K562 (cell line): ENCODE measurements around the gene CAMK1D. TPM values are rescaled to one million over a fixed set of nuclear protein-coding genes. Genes with fewer than 3 reads are reported as not detected.

Source experiments
- ATAC-seq: fragments of 200-7000 bp; cut with Tn5 transposase; 3 replicates; pipeline ENCODE4 v1.9.1; 2020; ENCODE audit warnings: moderate library complexity
- BruUV-seq: library from RNA; stranded (reverse); fragments of 400-500 nt; replicated peaks from 2 replicates; lab custom pipeline; 2021; lab: Mats Ljungman, UMichigan
- CTCF ChIA-PET: fragments of 300-600 bp; formaldehyde crosslinking; extraction: SDS; loops from one replicate; lab custom pipeline; 2021; ENCODE audit warnings: low intra/inter-chr PET ratio; lab: Yijun Ruan, JAX
- POLR2A ChIA-PET: fragments of 300-600, 350-650 bp; sonication (Branson Sonifier 250); formaldehyde crosslinking; extraction: SDS; loops from one replicate; lab custom pipeline; 2021; ENCODE audit warnings: antibody characterized with exemption, inconsistent platforms; lab: Yijun Ruan, JAX
- DNase-seq, 4 experiments: peaks; one replicate each; pipeline versions ENCODE4 v3.0.0 to v3.0.0-alpha.2; 2011 to 2018; ENCODE audit warnings: low spot score in 3 of 4, mixed read lengths in 3 of 4; ENCODE audit errors: extremely low read depth in 1 of 4
- FAIRE-seq: peaks from 2 replicates; lab custom pipeline; 2011; peaks lifted over from hg19 to GRCh38; lab: Jason Lieb, UNC
- H2AFZ ChIP-seq: 2 replicates; pipeline ENCODE4 v1.6.0; 2011; ENCODE audit warnings: low read depth, low read length, control low read depth, inconsistent platforms
- H3K27ac ChIP-seq: fragments of 200-600 bp; 3 replicates; pipeline ENCODE4 v1.8.0; 2011; ENCODE audit warnings: low read depth, mild to moderate bottlenecking, control low read depth, inconsistent platforms, low read length, moderate library complexity, mixed read lengths; ENCODE audit errors: extremely low read depth
- H3K27me3 ChIP-seq, 2 experiments: fragments of 300-600 bp in 1 of 2; 2 replicates in 1 of 2; 3 replicates in 1 of 2; pipeline versions ENCODE4 v1.6.0 to v1.8.0; 2011; ENCODE audit warnings: inconsistent platforms in 2 of 2, low read length in 2 of 2, mild to moderate bottlenecking in 1 of 2, mixed read lengths in 1 of 2, moderate library complexity in 1 of 2; ENCODE audit not compliant: control insufficient read depth in 2 of 2, insufficient read depth in 2 of 2
- H3K36me3 ChIP-seq: fragments of 300-600 bp; 3 replicates; pipeline ENCODE4 v1.8.0; 2011; ENCODE audit warnings: mild to moderate bottlenecking, low read length, inconsistent platforms; ENCODE audit not compliant: control insufficient read depth, insufficient read depth
- H3K4me1 ChIP-seq, 2 experiments: fragments of 200-600 bp in 1 of 2; replicated peaks in 1 of 2; 2 replicates in 1 of 2; 3 replicates in 1 of 2; pipeline versions ENCODE4 v1.5.1 to v1.8.0; 2011; ENCODE audit warnings: inconsistent platforms in 2 of 2, low read length in 2 of 2, mild to moderate bottlenecking in 1 of 2, mixed read lengths in 1 of 2, moderate library complexity in 1 of 2; ENCODE audit not compliant: control insufficient read depth in 2 of 2, insufficient read depth in 2 of 2
- H3K4me2 ChIP-seq: 2 replicates; pipeline ENCODE4 v1.6.1; 2011; ENCODE audit warnings: low read length, control low read depth, inconsistent platforms, mixed read lengths; ENCODE audit not compliant: insufficient read depth
- H3K4me3 ChIP-seq: fragments of 200-600 bp; sonication (generic), shearing (Covaris generic); 2 replicates; pipeline ENCODE4 v1.5.1; 2016; ENCODE audit warnings: control low read depth, inconsistent platforms
- H3K79me2 ChIP-seq: fragments of 200-600 bp; 3 replicates; pipeline ENCODE4 v1.8.0; 2011; ENCODE audit warnings: low read length, inconsistent platforms; ENCODE audit not compliant: control insufficient read depth, insufficient read depth
- H3K9ac ChIP-seq, 2 experiments: 2 replicates each; pipeline versions ENCODE4 v1.6.0 to v1.6.1; 2011; ENCODE audit warnings: low read depth in 2 of 2, low read length in 2 of 2, control low read depth in 1 of 2, inconsistent platforms in 1 of 2, mild to moderate bottlenecking in 1 of 2, mixed read lengths in 1 of 2; ENCODE audit not compliant: insufficient read depth in 1 of 2
- H3K9me1 ChIP-seq: one replicate; pipeline ENCODE4 v1.6.0; 2011; ENCODE audit warnings: inconsistent platforms, mild to moderate bottlenecking, low read length, moderate library complexity; ENCODE audit not compliant: control insufficient read depth, insufficient read depth
- H3K9me3 ChIP-seq: replicated peaks from 2 replicates; pipeline ENCODE4 v1.5.1; 2011; ENCODE audit warnings: low read depth, low read length, inconsistent platforms; ENCODE audit not compliant: control insufficient read depth, insufficient read depth
- H4K20me1 ChIP-seq: replicated peaks from 2 replicates; pipeline ENCODE4 v1.6.1; 2011; ENCODE audit warnings: low read length, inconsistent platforms, mixed read lengths; ENCODE audit not compliant: control insufficient read depth, insufficient read depth
- ETS2 ChIP-seq: IDR thresholded peaks from 2 replicates; pipeline ENCODE4 v1.6.1; 2016; ENCODE audit warnings: borderline replicate concordance, missing genetic modification characterization, mild to moderate bottlenecking, moderate library complexity, missing compliant biosample characterization; ENCODE audit not compliant: poor library complexity, severe bottlenecking
- ETV6 ChIP-seq, 3 experiments: fragments of 150-350 bp in 1 of 3; sonication (generic) in 1 of 3; formaldehyde crosslinking in 1 of 3; IDR thresholded peaks; 2 replicates each; pipeline versions ENCODE4 v1.6.1 to v1.8.0; 2014 to 2022; ENCODE audit warnings: borderline replicate concordance in 2 of 3, low read depth in 2 of 3, antibody characterized with exemption in 1 of 3, low read length in 1 of 3, mild to moderate bottlenecking in 1 of 3, missing genetic modification reagents in 1 of 3
- HIVEP1 ChIP-seq: fragments of 250-450 bp; sonication (Bioruptor Pico); IDR thresholded peaks from 2 replicates; pipeline ENCODE4 v1.4.0; 2020; ENCODE audit warnings: mild to moderate bottlenecking
- RBM34 ChIP-seq: fragments of 200-400 bp; formaldehyde crosslinking; IDR thresholded peaks from 2 replicates; pipeline ENCODE4 v1.6.1; 2018; ENCODE audit warnings: low read length, borderline replicate concordance; ENCODE audit not compliant: insufficient read depth
- TAF15 ChIP-seq: fragments of 200-400 bp; formaldehyde crosslinking; IDR thresholded peaks from 2 replicates; pipeline ENCODE4 v1.6.1; 2017; ENCODE audit warnings: mild to moderate bottlenecking, low read depth, low read length, moderate library complexity
- TBP ChIP-seq: optimal IDR thresholded peaks from 2 replicates; pipeline ENCODE3; 2011; ENCODE audit warnings: low read depth, low read length, improper control_type of control experiment
- TCFL5 ChIP-seq: fragments of 250-450 bp; sonication (Bioruptor Pico); conservative IDR thresholded peaks from 2 replicates; pipeline ENCODE4 v1.6.1; 2021; ENCODE audit warnings: mild to moderate bottlenecking, moderate library complexity, matching md5 sums
- ZNF280B ChIP-seq: fragments of 250-450 bp; sonication (Bioruptor Pico); IDR thresholded peaks from 2 replicates; pipeline ENCODE4 v1.5.1; 2021; ENCODE audit warnings: mild to moderate bottlenecking
- ZNF318 ChIP-seq, 2 experiments: fragments of 450-650 bp; IDR thresholded peaks; 2 replicates each; pipeline ENCODE4 v1.6.1; 2016; ENCODE audit warnings: mild to moderate bottlenecking in 2 of 2, borderline replicate concordance in 1 of 2, low read depth in 1 of 2, moderate library complexity in 1 of 2
- ZNF584 ChIP-seq: fragments of 200-800 bp; sonication (Bioruptor generic); IDR thresholded peaks from 2 replicates; pipeline ENCODE4 v1.6.1; 2016; ENCODE audit warnings: low read depth, mild to moderate bottlenecking, missing genetic modification characterization, missing compliant biosample characterization
- ZNF668 ChIP-seq: fragments of 250-450 bp; sonication (Bioruptor Pico); IDR thresholded peaks from 2 replicates; pipeline ENCODE4 v1.8.0; 2022; ENCODE audit warnings: mild to moderate bottlenecking, inconsistent platforms
- WGBS: fragments of 100-300 bp; shearing (Covaris generic); methylation state at CpG from one replicate; pipeline ENCODE4 v1.1.6; 2016; ENCODE audit warnings: low coverage, mixed read lengths; ENCODE audit not compliant: insufficient coverage; ENCODE audit errors: missing lambda C conversion rate; 5-methylcytosine and 5-hydroxymethylcytosine counted together
- in situ Hi-C: fragments of 300-500 bp; cut with MboI; formaldehyde crosslinking; loops from 4 replicates; pipeline ENCODE4 v1.15.0; 2018; ENCODE audit warnings: inconsistent platforms, mixed read lengths
- intact Hi-C: fragments of 100-400 bp; cut with micrococcal nuclease; formaldehyde crosslinking; loops from 2 replicates; pipeline ENCODE4 v1.14.2; 2022
- polyA plus RNA-seq, 8 experiments: library from polyadenylated mRNA; depleted of rRNA in 4 of 8; stranded (reverse) in 5 of 8; unstranded in 3 of 8; fragments of >200 nt; fragmentation: Nextera tagmentation in 2 of 8; fragmentation: Illumina TruSeq in 1 of 8; extraction: Ambion mirVana in 2 of 8; extraction: Trizol in 1 of 8; gene quantifications; 2 replicates each; pipeline versions ENCODE4 v1.2.1 to v1.2.3, GENCODE V29; 2011 to 2014; ENCODE audit warnings: inconsistent platforms in 1 of 8, missing spikeins in 1 of 8
- total RNA-seq, 7 experiments: library from RNA; depleted of rRNA in 6 of 7; stranded (reverse); fragments of >200 nt in 6 of 7; fragmentation: Illumina TruSeq in 2 of 7; extraction: Trizol in 2 of 7; gene quantifications; 2 replicates each; pipeline versions ENCODE4 v1.2.1 to v1.2.3, GENCODE V29; 2011 to 2021; ENCODE audit warnings: low replicate concordance in 1 of 7

CAMK1D gene
- total and polyA plus RNA-seq, 9 of the 15 experiments (the other 6 are each of a cell fraction or from before 2014, with no cell fraction given): 0.12 to 0.24 (median 0.20) TPM; not detected in 5

GRCh38 chr10:12848439-12849173 is 499.3 kb downstream of the CAMK1D start:
- FAIRE-seq (no peak), DNase-seq (no peak), ATAC-seq (no peak)
- intact Hi-C loops: no loop called here
- Histone ChIP-seq H3K9me3 (no peaks in the 10 kb centered on the region), H3K27me3 (peaks cover 5 to 35% of the 10 kb centered on the region in 2 experiments; a peak in 4 of 5 replicates), H3K27ac (no peak overlapping the region), H3K79me2 (no peaks in the 10 kb centered on the region), H3K9me1 (no peaks in the 10 kb centered on the region), H3K36me3 (no peaks in the 10 kb centered on the region), H3K9ac (no peak overlapping the region), H3K4me2 (no peak overlapping the region), H3K4me3 (no peak overlapping the region), H2AFZ (no peak overlapping the region), H4K20me1 (no peaks in the 10 kb centered on the region), H3K4me1 (no peaks in the 10 kb centered on the region)
- in situ Hi-C loops: no loop called here
- POLR2A ChIA-PET: interaction anchor here (0.7 to 1.1 kb wide), 2 partner anchors 61 to 174 kb away, joined by 3 to 4 read pairs; no protein-coding TSS in a partner anchor
- BruUV-seq: no TSS peak
- CTCF ChIA-PET: no interaction called here
- WGBS: 2% methylated on average over 11 of the region's 11 CpGs
- TF ChIP-seq ZNF280B (CRISPR knock-in tag) (no peak), ETV6 (IDR thresholded peaks at IDR 0.05; ENCODE audit: borderline replicate concordance in 1 of 2, low read depth in 2 of 2, low read length in 1 of 2) (no peak), ETV6 (CRISPR knock-in tag; IDR thresholded peaks at IDR 0.05; ENCODE audit: borderline replicate concordance) (no peak), RBM34 (no peak), ZNF584 (no peak), ZNF318 (IDR thresholded peaks at IDR 0.05; ENCODE audit: borderline replicate concordance in 1 of 2, low read depth in 1 of 2) (no peak), ETS2 (tag) (no peak), TCFL5 (CRISPR knock-in tag) (no peak), ZNF668 (no peak), TBP (no peak), TAF15 (no peak), HIVEP1 (CRISPR knock-in tag) (no peak)
